Central memory CD8-positive, alpha-beta T cell (primary cell): ENCODE results near the gene EXOC3.

Experiments
- ATAC-seq: fragments of 150-1000 bp; cut with Tn5 transposase; replicated peaks from 2 replicates; pipeline ENCODE4 v1.10.0; 2022; ENCODE audit warnings: mild to moderate bottlenecking, moderate FRiP score, moderate number of reproducible peaks; ENCODE audit not compliant: poor library complexity, severe bottlenecking; ENCODE audit errors: extremely low read depth
- DNase-seq, 2 donors: peaks; one replicate each; pipeline ENCODE4 v3.0.0; 2021; ENCODE audit warnings: low spot score in 2 of 2
- H3K27ac Mint-ChIP-seq: one replicate; pipeline ENCODE4 v1.8.0; 2022; ENCODE audit warnings: low read depth, mild to moderate bottlenecking, moderate library complexity, mixed read lengths
- H3K27me3 Mint-ChIP-seq: one replicate; pipeline ENCODE4 v1.8.0; 2022; ENCODE audit warnings: mixed read lengths
- H3K36me3 Mint-ChIP-seq: one replicate; pipeline ENCODE4 v1.8.0; 2022; ENCODE audit warnings: mild to moderate bottlenecking, moderate library complexity, mixed read lengths; ENCODE audit not compliant: insufficient read depth
- H3K4me1 Mint-ChIP-seq: one replicate; pipeline ENCODE4 v1.8.0; 2022; ENCODE audit warnings: mixed read lengths
- H3K4me3 Mint-ChIP-seq: one replicate; pipeline ENCODE4 v1.8.0; 2022; ENCODE audit warnings: mild to moderate bottlenecking, moderate library complexity, mixed read lengths
- H3K9me3 Mint-ChIP-seq: one replicate; pipeline ENCODE4 v1.8.0; 2022; ENCODE audit warnings: mixed read lengths

The EXOC3 gene

DNA sequence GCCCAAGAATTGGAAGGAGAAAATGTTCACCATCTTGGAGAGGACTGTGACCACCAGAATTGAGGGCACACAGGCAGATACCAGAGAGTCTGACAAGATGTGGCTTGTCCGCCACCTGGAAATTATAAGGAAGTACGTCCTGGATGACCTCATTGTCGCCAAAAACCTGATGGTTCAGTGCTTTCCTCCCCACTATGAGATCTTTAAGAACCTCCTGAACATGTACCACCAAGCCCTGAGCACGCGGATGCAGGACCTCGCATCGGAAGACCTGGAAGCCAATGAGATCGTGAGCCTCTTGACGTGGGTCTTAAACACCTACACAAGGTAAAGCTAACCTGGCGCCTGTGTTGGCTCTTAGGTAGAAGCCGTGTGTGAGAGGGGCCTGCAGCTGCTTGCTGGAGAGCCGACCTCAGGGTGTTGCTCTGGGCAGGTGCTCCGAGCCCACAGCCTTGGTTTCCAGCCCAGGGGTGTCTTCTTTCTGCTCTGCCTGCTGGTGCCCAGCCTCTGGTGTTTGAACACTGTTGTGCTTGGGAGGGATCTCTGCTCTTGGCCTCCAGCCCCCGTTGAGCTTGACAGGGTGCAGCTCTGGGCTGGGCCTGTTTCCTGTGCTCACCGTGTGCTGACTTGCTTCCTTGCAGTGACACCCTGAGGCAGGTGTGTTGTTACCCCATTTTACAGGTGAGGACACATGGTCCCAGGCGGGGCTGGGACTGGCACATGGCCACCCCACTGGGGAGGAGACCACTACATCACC, 10.9 kb downstream of the EXOC3 start:
- Mint-ChIP-seq H3K36me3 (peaks cover 62% of the 10 kb centered on the region), H3K4me3 (no peak overlapping the region), H3K27ac (no peak overlapping the region), H3K27me3 (no peaks in the 10 kb centered on the region), H3K9me3 (peaks cover 8% of the 10 kb centered on the region), H3K4me1 (peaks cover 42% of the 10 kb centered on the region)
- ATAC-seq, result no peak
- no peak for DNase-seq

- no peak overlapping the region for H3K27ac Mint-ChIP-seq
- peaks cover 44% of the 10 kb centered on the region for H3K4me1 Mint-ChIP-seq
- DNase-seq, result no peak
- ATAC-seq, result no peak
- no peak overlapping the region for H3K4me3 Mint-ChIP-seq
- H3K27me3 Mint-ChIP-seq, result no peaks in the 10 kb centered on the region
- H3K36me3 Mint-ChIP-seq, result peaks cover 58% of the 10 kb centered on the region
- peaks cover 8% of the 10 kb centered on the region for H3K9me3 Mint-ChIP-seq
Observed at GRCh38 chr5:454936-455335, 12.0 kb downstream of the EXOC3 start.

GRCh38 chr5:455806-456205, 12.8 kb downstream of the EXOC3 start:
- H3K9me3 Mint-ChIP-seq, result peaks cover 8% of the 10 kb centered on the region
- H3K4me1 Mint-ChIP-seq, result peaks cover 39% of the 10 kb centered on the region
- peaks cover 57% of the 10 kb centered on the region for H3K36me3 Mint-ChIP-seq
- H3K4me3 Mint-ChIP-seq, result no peak overlapping the region
- ATAC-seq, result no peak
- no peaks in the 10 kb centered on the region for H3K27me3 Mint-ChIP-seq
- peak overlapping the region; percentile 22 for H3K27ac Mint-ChIP-seq
- DNase-seq, result no peak

DNA sequence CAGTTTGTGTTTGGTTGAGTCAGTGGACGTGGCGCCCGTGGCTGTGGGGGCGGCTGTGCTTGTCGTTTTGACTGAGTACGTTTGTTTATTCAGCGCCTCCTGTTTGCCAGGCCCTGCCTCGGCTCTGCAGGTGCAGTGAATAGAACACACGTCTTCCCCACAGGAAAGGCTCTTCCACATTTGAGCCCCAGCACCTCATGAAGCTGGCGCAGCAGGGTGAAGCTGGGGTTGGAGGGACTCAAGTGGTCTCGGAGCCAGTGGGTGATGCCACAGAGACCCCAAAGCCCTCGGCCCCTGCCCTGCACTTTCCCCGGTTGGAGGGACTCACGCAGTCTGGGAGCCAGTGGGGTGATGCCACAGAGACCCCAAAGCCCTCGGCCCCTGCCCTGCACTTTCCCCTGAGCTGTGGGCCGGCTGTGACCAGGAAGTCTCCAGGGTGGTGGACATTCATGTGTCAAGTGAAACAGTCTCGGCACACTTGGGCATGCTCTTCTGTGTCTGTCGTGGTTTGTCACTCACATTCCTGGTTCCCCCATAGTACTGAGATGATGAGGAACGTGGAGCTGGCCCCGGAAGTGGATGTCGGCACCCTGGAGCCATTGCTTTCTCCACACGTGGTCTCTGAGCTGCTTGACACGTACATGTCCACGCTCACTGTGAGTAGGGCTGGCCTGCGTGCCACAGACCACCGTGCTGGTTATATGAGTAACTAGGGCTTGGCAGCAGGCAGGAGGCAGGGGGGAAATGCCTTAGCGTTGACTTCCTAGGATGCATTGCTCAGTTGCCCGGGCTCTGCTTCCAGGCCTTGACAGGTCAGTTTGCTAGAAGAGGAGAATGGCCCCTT, 13.6 kb downstream of the EXOC3 start:
- Mint-ChIP-seq H3K27ac (no peak overlapping the region), H3K4me3 (no peak overlapping the region), H3K36me3 (peaks cover 56% of the 10 kb centered on the region), H3K27me3 (no peaks in the 10 kb centered on the region), H3K9me3 (peaks cover 8% of the 10 kb centered on the region), H3K4me1 (peaks cover 39% of the 10 kb centered on the region)
- DNase-seq (no peak), ATAC-seq (no peak)

DNA sequence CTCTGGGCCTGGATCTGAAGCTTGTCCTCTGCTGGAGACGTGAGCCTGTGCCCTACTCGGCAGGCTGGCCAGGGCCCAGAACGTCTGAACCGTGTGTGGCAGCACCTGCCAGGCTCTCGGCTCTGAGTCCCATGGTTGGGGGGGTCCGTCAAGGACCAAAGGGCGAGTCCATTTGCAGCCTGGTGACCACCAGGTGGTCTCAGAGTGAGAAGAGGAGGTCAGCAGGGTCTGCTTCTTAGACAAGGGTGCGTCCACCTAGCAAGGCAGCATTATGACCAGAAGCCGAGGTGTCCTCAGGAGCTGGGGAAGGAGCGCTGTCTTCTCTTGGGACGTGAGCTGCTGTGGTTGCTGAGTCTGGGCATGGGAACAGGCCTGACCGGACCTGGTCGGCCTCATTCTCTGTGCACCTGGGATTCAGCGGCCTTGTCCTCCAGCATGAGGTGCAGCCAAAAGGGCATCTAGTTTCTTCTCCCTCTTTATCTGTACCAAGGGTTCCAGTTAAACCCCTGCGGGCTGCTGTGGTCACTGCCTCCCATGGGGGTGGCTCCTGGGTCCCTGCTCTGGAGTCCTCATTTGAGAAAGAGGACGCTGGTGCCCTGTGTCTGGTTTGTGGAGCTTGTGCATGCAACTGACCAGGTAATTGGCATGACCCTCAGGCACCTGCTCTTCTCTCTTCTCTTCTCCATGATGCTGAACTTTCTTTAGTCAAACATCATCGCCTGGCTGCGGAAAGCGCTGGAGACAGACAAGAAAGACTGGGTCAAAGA, 14.4 kb downstream of the EXOC3 start:
- Mint-ChIP-seq H3K27ac (no peak overlapping the region), H3K4me3 (no peak overlapping the region), H3K4me1 (peaks cover 33% of the 10 kb centered on the region), H3K36me3 (peaks cover 55% of the 10 kb centered on the region), H3K27me3 (no peaks in the 10 kb centered on the region), H3K9me3 (peaks cover 1% of the 10 kb centered on the region)
- DNase-seq (no peak), ATAC-seq (no peak)

- Mint-ChIP-seq H3K9me3 (no peaks in the 10 kb centered on the region), H3K4me3 (no peak overlapping the region), H3K27me3 (no peaks in the 10 kb centered on the region), H3K36me3 (peaks cover 51% of the 10 kb centered on the region), H3K27ac (peak overlapping the region; percentile 59), H3K4me1 (peaks cover 20% of the 10 kb centered on the region)
- ATAC-seq (no peak), DNase-seq (no peak)
Observed at GRCh38 chr5:458547-459353, 15.8 kb downstream of the EXOC3 start.

GRCh38 chr5:459562-460272, 16.7 kb downstream of the EXOC3 start:
- H3K27ac Mint-ChIP-seq, result peak overlapping the region; percentile 20
- no peak overlapping the region for H3K4me3 Mint-ChIP-seq
- no peaks in the 10 kb centered on the region for H3K27me3 Mint-ChIP-seq
- peaks cover 21% of the 10 kb centered on the region for H3K4me1 Mint-ChIP-seq
- no peaks in the 10 kb centered on the region for H3K9me3 Mint-ChIP-seq
- ATAC-seq (no peak), DNase-seq (no peak)
- H3K36me3 Mint-ChIP-seq, result peaks cover 47% of the 10 kb centered on the region

- Mint-ChIP-seq H3K27me3 (no peaks in the 10 kb centered on the region), H3K36me3 (peaks cover 45% of the 10 kb centered on the region)
Observed at GRCh38 chr5:460273-460625, 17.3 kb downstream of the EXOC3 start.

GRCh38 chr5:462051-462481, 19.1 kb downstream of the EXOC3 start:
- H3K27me3 Mint-ChIP-seq, result no peaks in the 10 kb centered on the region
- no peaks in the 10 kb centered on the region for H3K9me3 Mint-ChIP-seq
- peak overlapping the region; percentile 38 for H3K27ac Mint-ChIP-seq
- peaks cover 21% of the 10 kb centered on the region for H3K4me1 Mint-ChIP-seq
- peaks cover 36% of the 10 kb centered on the region for H3K36me3 Mint-ChIP-seq
- no peak overlapping the region for H3K4me3 Mint-ChIP-seq
- no peak for DNase-seq
- no peak for ATAC-seq

More at GRCh38 chr5:460273-460625, 17.3 kb downstream of the EXOC3 start:
- peak overlapping the region; percentile 20 for H3K27ac Mint-ChIP-seq
- ATAC-seq, result no peak
- no peak for DNase-seq
- H3K4me3 Mint-ChIP-seq, result no peak overlapping the region
- H3K9me3 Mint-ChIP-seq, result no peaks in the 10 kb centered on the region
- H3K4me1 Mint-ChIP-seq, result peaks cover 21% of the 10 kb centered on the region

DNA sequence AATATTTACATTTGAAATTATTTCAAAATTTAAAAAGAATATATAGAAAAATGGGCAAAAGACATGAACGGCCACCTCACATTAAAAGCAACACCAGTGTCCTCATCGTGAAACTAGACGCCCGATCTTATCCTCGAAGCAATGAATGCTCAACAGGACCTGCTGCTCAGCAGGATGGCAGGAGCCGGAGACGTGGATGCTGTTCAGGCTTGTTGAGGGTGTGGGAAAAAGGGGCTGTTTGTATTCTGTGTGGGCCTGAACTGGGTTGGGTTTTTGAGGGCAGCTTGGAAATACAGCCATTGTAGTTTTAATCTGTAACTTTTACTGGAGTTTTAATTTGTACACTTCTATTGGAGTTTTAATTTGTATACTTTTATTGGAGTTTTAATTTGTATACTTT, 20.3 kb downstream of the EXOC3 start:
- Mint-ChIP-seq H3K9me3 (no peaks in the 10 kb centered on the region), H3K36me3 (peaks cover 31% of the 10 kb centered on the region), H3K4me1 (peaks cover 16% of the 10 kb centered on the region), H3K27ac (peak overlapping the region; percentile 46), H3K27me3 (no peaks in the 10 kb centered on the region), H3K4me3 (no peak overlapping the region)
- DNase-seq (no peak), ATAC-seq (no peak)

- no peaks in the 10 kb centered on the region for H3K27me3 Mint-ChIP-seq
- H3K36me3 Mint-ChIP-seq, result peaks cover 25% of the 10 kb centered on the region
- H3K9me3 Mint-ChIP-seq, result no peaks in the 10 kb centered on the region
- peak; percentile 99 for ATAC-seq
- H3K27ac Mint-ChIP-seq, result peak overlapping the region; percentile 46
- H3K4me3 Mint-ChIP-seq, result peak overlapping the region; percentile 32
- H3K4me1 Mint-ChIP-seq, result peaks cover 10% of the 10 kb centered on the region
- peak; percentile 42 to 62 for DNase-seq
Observed at GRCh38 chr5:463952-464351, 21.0 kb downstream of the EXOC3 start.
